IMR-90 (cell line): ENCODE measurements around the gene KCTD20. TPM values are rescaled to one million over a fixed set of nuclear protein-coding genes. Genes with fewer than 3 reads are reported as not detected.

Experiments used
- ATAC-seq: fragments of 200-7000 bp; cut with Tn5 transposase; 2 replicates; pipeline ENCODE4 v1.9.1; 2020; ENCODE audit warnings: low read depth, mild to moderate bottlenecking, moderate library complexity
- BruUV-seq: library from RNA; stranded (reverse); fragments of 400-500 nt; replicated peaks from 2 replicates; lab custom pipeline; 2021; lab: Mats Ljungman, UMichigan
- CTCF ChIA-PET: fragments of 300-600 bp; formaldehyde crosslinking; extraction: SDS; loops from one replicate; lab custom pipeline; 2021; ENCODE audit warnings: antibody characterized with exemption; lab: Yijun Ruan, JAX
- POLR2A ChIA-PET: fragments of 300-600 bp; sonication (Branson Sonifier 250); formaldehyde crosslinking; loops from one replicate; lab custom pipeline; 2022; ENCODE audit warnings: antibody characterized with exemption; ENCODE audit not compliant: unreplicated experiment; lab: Charles Lee
- DNase-seq: peaks from one replicate; pipeline ENCODE4 v3.0.0; 2013
- H2AFZ ChIP-seq: replicated peaks from 2 replicates; pipeline ENCODE3; 2013; ENCODE audit warnings: low read length, mild to moderate bottlenecking; ENCODE audit not compliant: poor library complexity
- H2AK5ac ChIP-seq: 2 replicates; pipeline ENCODE4 v1.6.1; 2013; ENCODE audit warnings: low read depth, low read length, inconsistent platforms
- H2AK9ac ChIP-seq: replicated peaks from 2 replicates; pipeline ENCODE3; 2013; ENCODE audit warnings: mild to moderate bottlenecking, low read depth, low read length, moderate library complexity; ENCODE audit not compliant: poor library complexity
- H2BK120ac ChIP-seq: 2 replicates; pipeline ENCODE4 v1.6.1; 2013; ENCODE audit warnings: low read depth, low read length, inconsistent platforms
- H2BK15ac ChIP-seq: 3 replicates; pipeline ENCODE4 v1.6.1; 2013; ENCODE audit warnings: low read depth, low read length, inconsistent platforms
- H2BK20ac ChIP-seq: 2 replicates; pipeline ENCODE4 v1.6.1; 2013; ENCODE audit warnings: low read depth, mild to moderate bottlenecking, inconsistent platforms, low read length, moderate library complexity
- H2BK5ac ChIP-seq: 2 replicates; pipeline ENCODE4 v1.6.1; 2013; ENCODE audit warnings: mild to moderate bottlenecking, low read depth, low read length, inconsistent platforms; ENCODE audit not compliant: poor library complexity, severe bottlenecking
- H3K14ac ChIP-seq: replicated peaks from 2 replicates; pipeline ENCODE4 v1.6.1; 2013; ENCODE audit warnings: low read depth, low read length, inconsistent platforms
- H3K18ac ChIP-seq: 2 replicates; pipeline ENCODE4 v1.6.1; 2013; ENCODE audit warnings: low read depth, low read length, control low read depth
- H3K23ac ChIP-seq: 2 replicates; pipeline ENCODE4 v1.6.1; 2013; ENCODE audit warnings: low read depth, low read length, inconsistent platforms
- H3K27ac ChIP-seq: 2 replicates; pipeline ENCODE4 v1.5.1; 2013; ENCODE audit warnings: mild to moderate bottlenecking, control low read depth, low read length; ENCODE audit not compliant: insufficient read depth
- H3K27me3 ChIP-seq: 2 replicates; pipeline ENCODE4 v1.6.1; 2013; ENCODE audit warnings: low read length; ENCODE audit not compliant: control insufficient read depth, insufficient read depth
- H3K36me3 ChIP-seq: 2 replicates; pipeline ENCODE4 v1.6.1; 2013; ENCODE audit warnings: low read length, mixed read lengths; ENCODE audit not compliant: control insufficient read depth, insufficient read depth
- H3K4ac ChIP-seq: 2 replicates; pipeline ENCODE4 v1.6.1; 2013; ENCODE audit warnings: low read depth, low read length, inconsistent platforms
- H3K4me1 ChIP-seq: 2 replicates; pipeline ENCODE4 v1.6.1; 2013; ENCODE audit warnings: low read length, mixed read lengths; ENCODE audit not compliant: control insufficient read depth, insufficient read depth
- H3K4me2 ChIP-seq: 2 replicates; pipeline ENCODE4 v1.6.1; 2013; ENCODE audit warnings: low read depth, mild to moderate bottlenecking, control low read depth, low read length, moderate library complexity
- H3K4me3 ChIP-seq: 2 replicates; pipeline ENCODE4 v1.5.1; 2013; ENCODE audit warnings: low read depth, mild to moderate bottlenecking, control low read depth, low read length, moderate library complexity; ENCODE audit not compliant: insufficient read depth
- H3K56ac ChIP-seq: 2 replicates; pipeline ENCODE4 v1.6.1; 2013; ENCODE audit warnings: low read length, inconsistent platforms; ENCODE audit not compliant: insufficient read depth; ENCODE audit errors: extremely low read depth
- H3K79me1 ChIP-seq, 2 experiments: 2 replicates each; pipeline ENCODE4 v1.6.1; 2013; ENCODE audit warnings: low read length in 2 of 2, inconsistent platforms in 1 of 2, low read depth in 1 of 2
- H3K9ac ChIP-seq: 2 replicates; pipeline ENCODE4 v1.6.1; 2013; ENCODE audit warnings: low read depth, low read length, control low read depth
- H3K9me1 ChIP-seq: 2 replicates; pipeline ENCODE4 v1.6.1; 2013; ENCODE audit warnings: low read length, inconsistent platforms; ENCODE audit not compliant: insufficient read depth
- H3K9me3 ChIP-seq: 2 replicates; pipeline ENCODE4 v1.6.1; 2013; ENCODE audit warnings: low read length; ENCODE audit not compliant: control insufficient read depth, insufficient read depth
- H4K20me1 ChIP-seq: 2 replicates; pipeline ENCODE4 v1.6.1; 2013; ENCODE audit warnings: low read length, inconsistent platforms; ENCODE audit not compliant: insufficient read depth
- H4K5ac ChIP-seq: 2 replicates; pipeline ENCODE4 v1.6.1; 2013; ENCODE audit warnings: mild to moderate bottlenecking, low read depth, low read length, control low read depth
- H4K8ac ChIP-seq, 2 experiments: 2 replicates each; pipeline ENCODE4 v1.6.1; 2013; ENCODE audit warnings: low read depth in 2 of 2, low read length in 2 of 2, control low read depth in 1 of 2, inconsistent platforms in 1 of 2
- H4K91ac ChIP-seq: 2 replicates; pipeline ENCODE4 v1.6.1; 2013; ENCODE audit warnings: low read depth, low read length, inconsistent platforms; ENCODE audit not compliant: insufficient read depth
- ELK1 ChIP-seq: fragments of 150-350 bp; IDR thresholded peaks from 2 replicates; pipeline ENCODE4 v1.6.1; 2016; ENCODE audit warnings: low read depth, mild to moderate bottlenecking, low read length, moderate library complexity, borderline replicate concordance
- MAFK ChIP-seq: IDR thresholded peaks from 2 replicates; pipeline ENCODE4 v1.6.1; 2012; ENCODE audit warnings: low read depth, low read length, improper control_type of control experiment
- MXI1 ChIP-seq: IDR thresholded peaks from 2 replicates; pipeline ENCODE4 v1.6.1; 2012; ENCODE audit warnings: low read depth, mild to moderate bottlenecking, low read length, moderate library complexity, borderline replicate concordance
- NFE2L2 ChIP-seq: fragments of 150-350 bp; IDR thresholded peaks from 2 replicates; pipeline ENCODE4 v1.6.1; 2016; ENCODE audit warnings: low read depth, mild to moderate bottlenecking, low read length
- RAD21 ChIP-seq: IDR thresholded peaks from 2 replicates; pipeline ENCODE4 v1.6.1; 2012; ENCODE audit warnings: low read length, improper control_type of control experiment
- RFX5 ChIP-seq: IDR thresholded peaks from 2 replicates; pipeline ENCODE4 v1.8.0; 2012; ENCODE audit warnings: low read depth, mild to moderate bottlenecking, low read length, moderate library complexity
- WGBS, 2 experiments: methylation state at CpG; one replicate each; pipeline versions ENCODE4 v1.1.5 to v1.1.7; 2013; ENCODE audit warnings: missing lambda C conversion rate in 2 of 2; ENCODE audit not compliant: insufficient read length in 1 of 2; ENCODE audit errors: extremely low coverage in 2 of 2; 5-methylcytosine and 5-hydroxymethylcytosine counted together
- dilution Hi-C: fragments of 300-500 bp; cut with HindIII; formaldehyde crosslinking; loops from one replicate; pipeline ENCODE4 v1.14.3; 2018; ENCODE audit warnings: low sequenced_read_pairs; ENCODE audit not compliant: unreplicated experiment
- in situ Hi-C: fragments of 300-500 bp; cut with MboI; formaldehyde crosslinking; loops from 3 replicates; pipeline ENCODE4 v1.14.3; 2019; ENCODE audit warnings: low sequenced_read_pairs, inconsistent platforms, mixed read lengths
- intact Hi-C: fragments of 100-400 bp; cut with micrococcal nuclease; formaldehyde crosslinking; loops from 2 replicates; pipeline ENCODE4 v1.10.0; 2022
- polyA plus RNA-seq, 3 experiments: library from polyadenylated mRNA; depleted of rRNA; stranded (reverse); fragments of >200 nt; gene quantifications; 2 replicates each; pipeline ENCODE4 v1.2.3, GENCODE V29; 2012; ENCODE audit warnings: low replicate concordance in 1 of 3
- total RNA-seq: library from RNA; depleted of rRNA; stranded (reverse); fragments of >200 nt; gene quantifications from 2 replicates; pipeline ENCODE4 v1.2.3, GENCODE V29; 2012

The KCTD20 gene
- total and polyA plus RNA-seq, 2 of the 4 experiments (the other 2 are of a cell fraction) = 55.4 to 150 TPM

- no peak overlapping the region for H3K4me2 ChIP-seq
- no peak overlapping the region for H4K8ac ChIP-seq
- dilution Hi-C loops = no loop called here
- no peak overlapping the region for H3K56ac ChIP-seq
- no peak overlapping the region for H3K4me3 ChIP-seq
- H3K14ac ChIP-seq = no peak overlapping the region
- ATAC-seq = no peak
- DNase-seq = no peak
- no peak overlapping the region for H3K23ac ChIP-seq
- H3K79me1 ChIP-seq = peaks cover 23 to 67% of the 10 kb centered on the region in 2 experiments
- no peak overlapping the region for H2AFZ ChIP-seq
- no peak overlapping the region for H3K4ac ChIP-seq
- H3K18ac ChIP-seq = no peak overlapping the region
- ChIA-PET CTCF (interaction anchor here (0.6 kb wide), 1 partner anchor 98 kb away, joined by 3 read pairs; no protein-coding TSS in a partner anchor), POLR2A (no interaction called here)
- intact Hi-C loops = no loop called here
- H3K9me1 ChIP-seq = peaks cover 9% of the 10 kb centered on the region
- in situ Hi-C loops = no loop called here
- no peak overlapping the region for H3K27ac ChIP-seq
- H2AK9ac ChIP-seq = no peak overlapping the region
- no peak overlapping the region for H4K91ac ChIP-seq
- H4K20me1 ChIP-seq = peaks cover 46% of the 10 kb centered on the region
- TF ChIP-seq NFE2L2 (no peak), RFX5 (no peak), MXI1 (no peak), RAD21 (no peak), MAFK (no peak), ELK1 (no peak)
- no peaks in the 10 kb centered on the region for H3K9me3 ChIP-seq
- peaks cover 9% of the 10 kb centered on the region for H3K4me1 ChIP-seq
- no peak overlapping the region for H2BK120ac ChIP-seq
- WGBS, 2 experiments = no CpG with 5 or more reads among the region's 3 CpGs
- H2BK20ac ChIP-seq = no peak overlapping the region
- no TSS peak for BruUV-seq
- peaks cover 9% of the 10 kb centered on the region for H3K36me3 ChIP-seq
- no peak overlapping the region for H2BK5ac ChIP-seq
- H2BK15ac ChIP-seq = no peak overlapping the region
- no peak overlapping the region for H3K9ac ChIP-seq
- H3K27me3 ChIP-seq = no peaks in the 10 kb centered on the region
- H4K5ac ChIP-seq = no peak overlapping the region
- no peak overlapping the region for H2AK5ac ChIP-seq
These were observed 24.8 kb downstream of the KCTD20 start for GRCh38 chr6:36467625-36468024.
